ENCODE results near the gene MCTP2. TPM values are rescaled to one million over a fixed set of nuclear protein-coding genes. Genes with fewer than 3 reads are reported as not detected.

The MCTP2 gene
- total and polyA plus RNA-seq, 2 of the 8 experiments (the other 6 are each of a cell fraction or from before 2014, with no cell fraction given) = 3.4 to 4.5 TPM

DNA sequence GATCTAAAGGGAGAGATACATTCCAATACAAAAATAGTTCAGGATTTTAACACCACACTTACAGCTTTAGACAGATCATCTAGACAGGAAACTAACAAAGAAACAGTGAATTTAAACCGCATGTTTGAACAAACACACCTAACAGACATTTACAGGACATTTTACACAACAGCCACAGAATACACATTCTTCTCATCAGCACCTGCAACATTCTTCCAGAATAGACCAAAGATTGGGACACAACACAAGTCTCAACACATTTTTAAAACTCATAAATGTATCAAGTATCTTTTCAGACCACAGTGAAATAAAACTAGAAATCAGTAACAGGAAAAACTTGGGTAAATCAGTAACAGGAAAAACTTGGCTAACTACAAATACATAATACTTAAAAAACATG lies 256.3 kb downstream of the MCTP2 start:
- Histone ChIP-seq H3K9me3 (ENCODE audit: insufficient read depth in 2 of 2, low read depth in 1 of 2, low read length in 1 of 2) (no peaks in the 10 kb centered on the region), H4K5ac (ENCODE audit: insufficient read length, low read depth, low read length) (no peak overlapping the region), H4K91ac (replicated peaks; ENCODE audit: insufficient read length, low read length) (no peak overlapping the region), H3K14ac (ENCODE audit: insufficient read length) (no peak overlapping the region), H3K4me1 (replicated peaks in 1 of 4; ENCODE audit: control insufficient read depth in 3 of 4, insufficient read depth in 4 of 4, low read length in 3 of 4) (no peaks in the 10 kb centered on the region), H2BK12ac (ENCODE audit: low read depth, low read length) (no peak overlapping the region), H3K4ac (replicated peaks; ENCODE audit: insufficient read length, low read depth, low read length) (no peak overlapping the region), H3K27me3 (replicated peaks in 1 of 4; ENCODE audit: control insufficient read depth in 3 of 4, extremely low read depth in 1 of 4, insufficient read depth in 3 of 4, low read length in 3 of 4) (no peaks in the 10 kb centered on the region), H2BK5ac (ENCODE audit: low read depth, low read length) (no peak overlapping the region), H2BK120ac (replicated peaks; ENCODE audit: low read depth, low read length) (no peak overlapping the region), H4K8ac (ENCODE audit: extremely low read depth, insufficient read depth, low read length) (no peak overlapping the region), H2AFZ (ENCODE audit: low read length) (no peak overlapping the region), H3K23ac (ENCODE audit: insufficient read length) (no peak overlapping the region), H3K36me3 (ENCODE audit: control insufficient read depth in 2 of 4, insufficient read depth in 4 of 4, low read length in 3 of 4) (no peaks in the 10 kb centered on the region), H2BK15ac (ENCODE audit: low read length) (no peak overlapping the region), H3K9ac (replicated peaks in 1 of 4; ENCODE audit: extremely low read depth in 1 of 4, low read depth in 3 of 4, low read length in 3 of 4) (no peak overlapping the region), H3K79me2 (ENCODE audit: control insufficient read depth in 1 of 2, insufficient read depth in 2 of 2, low read length in 2 of 2) (no peaks in the 10 kb centered on the region), H3K18ac (ENCODE audit: extremely low read depth, low read length) (no peak overlapping the region), H3K23me2 (ENCODE audit: low read depth, low read length) (no peaks in the 10 kb centered on the region), H3K56ac (replicated peaks; ENCODE audit: insufficient read length, low read depth, low read length) (no peak overlapping the region), H3K27ac (ENCODE audit: low read depth, low read length) (no peak overlapping the region), H3K4me3 (ENCODE audit: extremely low read depth in 1 of 4, insufficient read depth in 2 of 4, low read depth in 3 of 4, low read length in 4 of 4) (no peak overlapping the region), H2AK5ac (ENCODE audit: low read depth, low read length) (no peak overlapping the region), H3K4me2 (ENCODE audit: insufficient read depth in 1 of 2, low read depth in 2 of 2, low read length in 2 of 2) (no peak overlapping the region), H3K79me1 (ENCODE audit: low read depth, low read length) (no peaks in the 10 kb centered on the region), H4K20me1 (replicated peaks in 1 of 2; ENCODE audit: control insufficient read depth in 1 of 2, insufficient read depth in 2 of 2, low read length in 2 of 2) (no peaks in the 10 kb centered on the region), H2BK20ac (ENCODE audit: low read length) (no peak overlapping the region)
- WGBS, 2 experiments (ENCODE audit: extremely low coverage in 1 of 2, insufficient coverage in 1 of 2, insufficient read length in 1 of 2, insufficient replicate concordance in 2 of 2, low coverage in 1 of 2, low lambda C conversion rate in 2 of 2, missing lambda C conversion rate in 1 of 2) = 96% methylated on average over 1 of the region's 1 CpG; no CpG with 5 or more reads in 1 of the 2 experiments
- ChIA-PET POLR2A (ENCODE audit: partially characterized antibody) (no interaction called here), CTCF (ENCODE audit: partially characterized antibody) (no interaction called here)
- DNase-seq (ENCODE audit: low read depth in 1 of 2, low spot score in 2 of 2) = no peak
- FAIRE-seq = no peak
- no peak for TF ChIP-seq SP1 (IDR thresholded peaks at IDR 0.05; ENCODE audit: low read depth, low read length)
- TF ChIP-seq SUZ12 (IDR thresholded peaks at IDR 0.05; ENCODE audit: low read length) = no peak
- TF ChIP-seq CREB1 (IDR thresholded peaks at IDR 0.05) = no peak
- no peak for TF ChIP-seq EP300 (IDR thresholded peaks at IDR 0.05; ENCODE audit: borderline replicate concordance in 1 of 2, low read depth in 2 of 2, low read length in 2 of 2)
- no peak for TF ChIP-seq RBBP5 (IDR thresholded peaks at IDR 0.05; ENCODE audit: borderline replicate concordance, low read depth, low read length)
- no peak for TF ChIP-seq KDM1A (IDR thresholded peaks at IDR 0.05; ENCODE audit: borderline replicate concordance, low read length)
- TF ChIP-seq RFX5 (IDR thresholded peaks at IDR 0.05; ENCODE audit: borderline replicate concordance, low read depth, low read length) = no peak
- TF ChIP-seq RXRA (IDR thresholded peaks at IDR 0.05; ENCODE audit: insufficient read depth, low read depth, low read length) = no peak
- no peak for TF ChIP-seq FOSL1 (IDR thresholded peaks at IDR 0.05; ENCODE audit: insufficient read depth, low read depth, low read length)
- TF ChIP-seq, protein P1, sequence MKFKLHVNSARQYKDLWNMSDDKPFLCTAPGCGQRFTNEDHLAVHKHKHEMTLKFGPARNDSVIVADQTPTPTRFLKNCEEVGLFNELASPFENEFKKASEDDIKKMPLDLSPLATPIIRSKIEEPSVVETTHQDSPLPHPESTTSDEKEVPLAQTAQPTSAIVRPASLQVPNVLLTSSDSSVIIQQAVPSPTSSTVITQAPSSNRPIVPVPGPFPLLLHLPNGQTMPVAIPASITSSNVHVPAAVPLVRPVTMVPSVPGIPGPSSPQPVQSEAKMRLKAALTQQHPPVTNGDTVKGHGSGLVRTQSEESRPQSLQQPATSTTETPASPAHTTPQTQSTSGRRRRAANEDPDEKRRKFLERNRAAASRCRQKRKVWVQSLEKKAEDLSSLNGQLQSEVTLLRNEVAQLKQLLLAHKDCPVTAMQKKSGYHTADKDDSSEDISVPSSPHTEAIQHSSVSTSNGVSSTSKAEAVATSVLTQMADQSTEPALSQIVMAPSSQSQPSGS (IDR thresholded peaks at IDR 0.05; ENCODE audit: low read length) = no peak
- TF ChIP-seq TBP (IDR thresholded peaks at IDR 0.05; ENCODE audit: low read depth, low read length) = no peak
- no peak for TF ChIP-seq TAF7 (optimal IDR thresholded peaks at IDR 0.05; ENCODE audit: borderline replicate concordance, low read depth, low read length)
- TF ChIP-seq POU5F1 (IDR thresholded peaks at IDR 0.05; ENCODE audit: low read depth, low read length) = no peak
- TF ChIP-seq GTF2F1 (IDR thresholded peaks at IDR 0.05; ENCODE audit: borderline replicate concordance, low read depth, low read length) = no peak
